Activated CD8-positive, alpha-beta T cell treated with anti-CD3 and anti-CD28 coated beads for 36 hours (primary cell): ENCODE measurements around the gene PPM1G. TPM values are rescaled to one million over a fixed set of nuclear protein-coding genes. Genes with fewer than 3 reads are reported as not detected.

Experiments
- ATAC-seq: fragments of 200-7000 bp; cut with Tn5 transposase; one replicate; pipeline ENCODE4 v1.10.0; 2021; ENCODE audit warnings: mild to moderate bottlenecking, moderate library complexity
- CTCF ChIA-PET: fragments of 350-600 bp; sonication (Branson Sonifier 250); formaldehyde crosslinking; loops from one replicate; lab custom pipeline; 2021; ENCODE audit warnings: antibody characterized with exemption; lab: Charles Lee
- POLR2A ChIA-PET: fragments of 350-600 bp; sonication (Branson Sonifier 250); formaldehyde crosslinking; loops from one replicate; lab custom pipeline; 2021; ENCODE audit warnings: antibody characterized with exemption; lab: Charles Lee
- DNase-seq: peaks from one replicate; pipeline ENCODE4 v3.0.0-alpha.2; 2020
- H3K27ac Mint-ChIP-seq: one replicate; pipeline ENCODE4 v1.8.0; 2021; ENCODE audit warnings: mild to moderate bottlenecking, mixed read lengths
- H3K27me3 Mint-ChIP-seq: one replicate; pipeline ENCODE4 v1.8.0; 2021; ENCODE audit warnings: mixed read lengths
- H3K36me3 Mint-ChIP-seq: one replicate; pipeline ENCODE4 v1.8.0; 2021; ENCODE audit warnings: low read depth, mixed read lengths
- H3K4me1 Mint-ChIP-seq: one replicate; pipeline ENCODE4 v1.8.0; 2021; ENCODE audit warnings: low read depth, mixed read lengths
- H3K4me3 Mint-ChIP-seq: one replicate; pipeline ENCODE4 v1.8.0; 2021; ENCODE audit warnings: mild to moderate bottlenecking, moderate library complexity, mixed read lengths
- H3K9me3 Mint-ChIP-seq: one replicate; pipeline ENCODE4 v1.8.0; 2021; ENCODE audit warnings: mixed read lengths
- intact Hi-C: fragments of 100-400 bp; cut with micrococcal nuclease; formaldehyde crosslinking; loops from one replicate; pipeline ENCODE4 v1.10.0; 2022
- total RNA-seq, 2 experiments: library from RNA; stranded (reverse); gene quantifications; one replicate each; pipeline ENCODE4 v1.2.3, GENCODE V29; 2021
- TF ChIP-seq, protein P1 (sequence below): fragments of 200-600 bp; IDR thresholded peaks from one replicate; pipeline ENCODE4 v1.8.0; 2022; ENCODE audit warnings: antibody characterized with exemption, mild to moderate bottlenecking

The PPM1G gene, protein sequence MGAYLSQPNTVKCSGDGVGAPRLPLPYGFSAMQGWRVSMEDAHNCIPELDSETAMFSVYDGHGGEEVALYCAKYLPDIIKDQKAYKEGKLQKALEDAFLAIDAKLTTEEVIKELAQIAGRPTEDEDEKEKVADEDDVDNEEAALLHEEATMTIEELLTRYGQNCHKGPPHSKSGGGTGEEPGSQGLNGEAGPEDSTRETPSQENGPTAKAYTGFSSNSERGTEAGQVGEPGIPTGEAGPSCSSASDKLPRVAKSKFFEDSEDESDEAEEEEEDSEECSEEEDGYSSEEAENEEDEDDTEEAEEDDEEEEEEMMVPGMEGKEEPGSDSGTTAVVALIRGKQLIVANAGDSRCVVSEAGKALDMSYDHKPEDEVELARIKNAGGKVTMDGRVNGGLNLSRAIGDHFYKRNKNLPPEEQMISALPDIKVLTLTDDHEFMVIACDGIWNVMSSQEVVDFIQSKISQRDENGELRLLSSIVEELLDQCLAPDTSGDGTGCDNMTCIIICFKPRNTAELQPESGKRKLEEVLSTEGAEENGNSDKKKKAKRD
- 100 to 1,000 TPM; 138 to 142 TPM for total RNA-seq

DNA sequence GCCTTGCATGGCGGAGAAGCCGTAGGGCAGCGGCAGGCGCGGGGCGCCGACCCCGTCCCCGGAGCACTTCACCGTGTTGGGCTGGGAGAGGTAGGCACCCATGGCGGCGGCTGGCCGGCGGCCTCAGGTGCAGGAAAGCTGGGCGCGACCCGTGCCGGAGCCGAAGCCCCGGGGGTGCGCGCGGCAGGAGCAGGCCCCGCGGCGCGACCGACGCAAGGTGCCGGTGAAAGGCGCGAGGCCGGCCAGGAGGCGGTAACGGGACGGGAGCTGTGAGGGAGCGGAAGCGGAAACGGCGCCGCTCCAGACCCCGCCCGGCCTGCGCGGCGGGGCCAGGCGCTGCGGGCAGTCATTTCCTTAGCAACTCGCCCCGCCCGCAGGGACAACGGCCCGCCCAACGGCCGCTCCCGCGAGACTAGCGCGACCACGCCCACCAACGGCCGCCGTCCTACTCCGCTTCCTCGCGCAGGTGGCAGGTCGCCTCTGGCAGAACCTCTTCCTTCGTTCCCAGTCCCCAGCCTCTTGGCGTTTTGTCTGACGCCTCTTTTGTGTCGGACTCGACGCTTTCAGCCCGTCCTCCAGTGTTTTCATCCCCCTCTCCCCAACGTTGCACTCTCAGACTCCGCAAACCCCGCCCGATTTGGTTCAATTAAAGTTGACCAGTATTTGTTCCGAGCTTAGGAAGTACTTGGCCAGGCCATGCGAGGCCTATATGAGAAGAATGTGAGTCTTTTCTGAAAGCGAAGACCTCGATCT is at the start of gene PPM1G:
TSS of gene PPM1G (minus strand) at position 271 of the 753 bp plus-strand sequence. CDS start at position 102, 169 bp downstream.
- ATAC-seq, result peak; percentile 98
- CTCF ChIA-PET, result interaction anchor here (0.7 to 2.2 kb wide), 7 partner anchors 11 to 274 kb away, joined by 3 to 19 read pairs (median 3); partner anchors contain the start of gene NRBP1
- Mint-ChIP-seq H3K27me3 (peaks cover 2% of the 10 kb centered on the region), H3K27ac (peak within 1 kb of the TSS; percentile 90), H3K4me1 (peaks cover 36% of the 10 kb centered on the region), H3K36me3 (peaks cover 19% of the 10 kb centered on the region), H3K9me3 (peaks cover 2% of the 10 kb centered on the region), H3K4me3 (peak within 1 kb of the TSS; percentile 86)
- POLR2A ChIA-PET, result interaction anchor here (0.6 to 4.8 kb wide), 25 partner anchors 8 to 1205 kb away, joined by 3 to 37 read pairs (median 4); partner anchors contain the start of genes CCDC121, EIF2B4, GTF3C2 and MPV17
- peak; percentile 96 for DNase-seq
- intact Hi-C loops, result no loop called here
- TF ChIP-seq, protein P1, sequence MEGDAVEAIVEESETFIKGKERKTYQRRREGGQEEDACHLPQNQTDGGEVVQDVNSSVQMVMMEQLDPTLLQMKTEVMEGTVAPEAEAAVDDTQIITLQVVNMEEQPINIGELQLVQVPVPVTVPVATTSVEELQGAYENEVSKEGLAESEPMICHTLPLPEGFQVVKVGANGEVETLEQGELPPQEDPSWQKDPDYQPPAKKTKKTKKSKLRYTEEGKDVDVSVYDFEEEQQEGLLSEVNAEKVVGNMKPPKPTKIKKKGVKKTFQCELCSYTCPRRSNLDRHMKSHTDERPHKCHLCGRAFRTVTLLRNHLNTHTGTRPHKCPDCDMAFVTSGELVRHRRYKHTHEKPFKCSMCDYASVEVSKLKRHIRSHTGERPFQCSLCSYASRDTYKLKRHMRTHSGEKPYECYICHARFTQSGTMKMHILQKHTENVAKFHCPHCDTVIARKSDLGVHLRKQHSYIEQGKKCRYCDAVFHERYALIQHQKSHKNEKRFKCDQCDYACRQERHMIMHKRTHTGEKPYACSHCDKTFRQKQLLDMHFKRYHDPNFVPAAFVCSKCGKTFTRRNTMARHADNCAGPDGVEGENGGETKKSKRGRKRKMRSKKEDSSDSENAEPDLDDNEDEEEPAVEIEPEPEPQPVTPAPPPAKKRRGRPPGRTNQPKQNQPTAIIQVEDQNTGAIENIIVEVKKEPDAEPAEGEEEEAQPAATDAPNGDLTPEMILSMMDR, result no peak

DNA sequence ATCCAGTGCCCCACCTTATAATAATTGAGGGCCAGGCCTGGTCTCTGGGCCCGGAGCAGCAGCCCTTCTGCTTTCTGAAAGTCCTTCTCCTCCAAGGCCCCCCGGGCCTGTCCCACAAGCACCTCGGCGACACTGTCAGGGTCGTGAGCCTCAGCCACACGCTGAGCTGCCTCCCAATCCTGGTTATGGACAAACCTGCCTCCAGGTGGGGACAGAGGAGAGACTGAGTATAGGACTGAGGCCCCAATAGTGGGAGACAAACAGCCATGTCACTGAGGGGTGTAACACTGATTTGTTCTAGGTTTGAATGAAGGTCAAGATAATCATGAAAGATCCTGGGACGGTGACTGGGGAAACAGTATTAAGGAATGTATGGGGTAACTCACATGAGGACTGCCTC is 44.6 kb upstream of the PPM1G start:
- Mint-ChIP-seq H3K27ac (no peak overlapping the region), H3K4me1 (no peaks in the 10 kb centered on the region), H3K36me3 (peaks cover 1% of the 10 kb centered on the region), H3K4me3 (no peak overlapping the region), H3K9me3 (no peaks in the 10 kb centered on the region), H3K27me3 (no peaks in the 10 kb centered on the region)
- ATAC-seq (no peak), DNase-seq (no peak)
- intact Hi-C loops, result no loop called here
- TF ChIP-seq, protein P1, result no peak
- ChIA-PET CTCF (interaction anchor here (2.9 kb wide), 1 partner anchor 230 kb away, joined by 7 read pairs; no protein-coding TSS in a partner anchor), POLR2A (interaction anchor here (0.6 kb wide), 1 partner anchor 23 kb away, joined by 3 read pairs; no protein-coding TSS in a partner anchor)

DNA sequence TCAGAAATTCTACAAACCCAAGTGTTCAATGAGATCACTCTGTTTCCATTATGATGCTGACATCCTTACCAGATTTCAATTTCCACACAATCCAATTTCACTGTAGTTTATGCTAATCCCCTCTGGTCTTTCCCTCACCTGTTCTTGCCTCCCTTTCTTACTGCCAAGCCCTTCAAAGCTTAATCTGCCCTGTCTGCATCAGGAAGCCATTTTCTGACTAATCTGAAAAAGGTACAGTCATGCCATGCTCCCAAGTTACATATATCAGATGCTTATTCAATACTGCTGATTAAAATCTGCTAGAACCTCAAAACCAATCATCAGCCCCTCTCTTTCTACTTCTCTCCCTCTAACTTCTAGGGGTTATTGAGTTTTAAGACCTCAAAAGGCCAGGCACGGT is 41.7 kb upstream of the PPM1G start:
- intact Hi-C loops, result no loop called here
- CTCF ChIA-PET, result no interaction called here
- H3K9me3 Mint-ChIP-seq, result no peaks in the 10 kb centered on the region
- H3K36me3 Mint-ChIP-seq, result peaks cover 5% of the 10 kb centered on the region
- ATAC-seq (no peak), DNase-seq (no peak)
- POLR2A ChIA-PET, result no interaction called here
- TF ChIP-seq, protein P1, result no peak
- H3K4me1 Mint-ChIP-seq, result peaks cover under 1% of the 10 kb centered on the region
- no peaks in the 10 kb centered on the region for H3K27me3 Mint-ChIP-seq
- no peak overlapping the region for H3K4me3 Mint-ChIP-seq
- H3K27ac Mint-ChIP-seq, result no peak overlapping the region

DNA sequence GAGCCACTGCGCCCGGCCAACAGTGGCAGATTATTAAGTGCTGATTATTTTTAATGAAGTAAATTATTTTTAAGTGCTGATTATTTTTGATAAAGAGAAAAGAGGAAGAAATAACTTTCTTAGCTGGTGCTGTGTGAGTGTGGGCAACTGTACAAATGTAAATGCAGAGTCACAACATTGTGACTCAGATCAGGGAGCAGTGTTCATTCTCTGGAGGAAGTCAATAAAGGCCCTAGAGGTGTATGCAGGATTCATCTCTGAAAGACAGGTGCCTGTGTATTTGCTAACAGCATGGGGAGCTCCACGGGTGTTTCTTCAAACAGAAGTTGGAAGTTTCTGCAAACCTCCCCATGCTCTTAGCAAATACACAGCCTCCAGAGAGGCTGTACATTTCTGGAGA is 39.0 kb upstream of the PPM1G start:
- no peaks in the 10 kb centered on the region for H3K27me3 Mint-ChIP-seq
- peaks cover 5% of the 10 kb centered on the region for H3K4me1 Mint-ChIP-seq
- ChIA-PET POLR2A (interaction anchor here (1.1 kb wide), 2 partner anchors 38 to 132 kb away, joined by 3 to 4 read pairs; no protein-coding TSS in a partner anchor), CTCF (interaction anchor here (1.3 to 2.0 kb wide), 2 partner anchors 16 to 145 kb away, joined by 4 to 5 read pairs; no protein-coding TSS in a partner anchor)
- TF ChIP-seq, protein P1, result no peak
- no peaks in the 10 kb centered on the region for H3K9me3 Mint-ChIP-seq
- no peak overlapping the region for H3K4me3 Mint-ChIP-seq
- no peak for ATAC-seq
- no peak overlapping the region for H3K27ac Mint-ChIP-seq
- intact Hi-C loops, result no loop called here
- no peak for DNase-seq
- peaks cover 9% of the 10 kb centered on the region for H3K36me3 Mint-ChIP-seq
